RKO (cell line): ENCODE results near the gene ADRA2A.

Source experiments
- DNase-seq: peaks from one replicate; pipeline ENCODE4 v3.0.0-alpha.2; 2016; ENCODE audit warnings: low spot score

Gene ADRA2A

DNA sequence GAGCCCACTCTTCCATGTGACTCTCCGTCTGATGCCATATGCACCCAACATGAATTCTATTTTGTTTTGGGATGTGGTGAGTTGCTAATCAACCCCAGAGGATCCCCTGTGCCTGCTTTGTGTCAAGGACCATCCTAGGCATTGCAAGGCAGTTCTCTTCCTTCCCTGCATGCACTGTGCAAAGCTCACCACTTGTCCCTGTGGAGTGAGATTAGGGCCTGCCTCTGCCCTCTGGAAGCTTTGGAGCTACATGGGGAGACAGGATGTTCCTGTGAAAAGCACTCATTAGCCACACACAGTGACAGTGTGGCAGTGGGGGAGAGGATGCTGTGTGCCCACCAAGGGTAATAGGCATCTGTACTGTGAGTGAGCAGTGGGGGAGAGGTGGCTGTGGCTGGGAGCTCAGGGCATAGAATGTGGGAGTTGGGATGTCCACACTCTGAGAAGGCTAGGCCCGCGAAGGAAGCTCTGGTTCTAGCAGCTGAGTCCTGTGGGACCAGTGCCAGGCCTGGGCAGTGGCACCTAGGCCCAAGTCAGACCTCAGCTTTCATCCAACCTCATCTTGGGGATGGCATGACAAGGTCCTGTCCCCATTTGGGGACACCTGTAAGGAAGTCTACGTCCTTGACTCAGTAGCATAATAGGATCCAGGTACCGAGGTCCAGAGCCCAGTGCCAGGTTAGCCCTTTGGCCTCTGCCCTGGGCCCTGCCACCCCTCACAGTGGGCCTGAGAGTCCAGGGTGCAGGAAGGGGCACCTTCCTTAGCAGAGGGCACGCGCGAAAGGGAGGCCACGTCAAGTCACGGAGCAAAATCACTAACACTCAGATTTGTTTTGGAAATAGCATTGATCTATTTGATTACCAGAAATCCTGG, 6.6 kb downstream of the ADRA2A start:
- DNase-seq = no peak

DNA sequence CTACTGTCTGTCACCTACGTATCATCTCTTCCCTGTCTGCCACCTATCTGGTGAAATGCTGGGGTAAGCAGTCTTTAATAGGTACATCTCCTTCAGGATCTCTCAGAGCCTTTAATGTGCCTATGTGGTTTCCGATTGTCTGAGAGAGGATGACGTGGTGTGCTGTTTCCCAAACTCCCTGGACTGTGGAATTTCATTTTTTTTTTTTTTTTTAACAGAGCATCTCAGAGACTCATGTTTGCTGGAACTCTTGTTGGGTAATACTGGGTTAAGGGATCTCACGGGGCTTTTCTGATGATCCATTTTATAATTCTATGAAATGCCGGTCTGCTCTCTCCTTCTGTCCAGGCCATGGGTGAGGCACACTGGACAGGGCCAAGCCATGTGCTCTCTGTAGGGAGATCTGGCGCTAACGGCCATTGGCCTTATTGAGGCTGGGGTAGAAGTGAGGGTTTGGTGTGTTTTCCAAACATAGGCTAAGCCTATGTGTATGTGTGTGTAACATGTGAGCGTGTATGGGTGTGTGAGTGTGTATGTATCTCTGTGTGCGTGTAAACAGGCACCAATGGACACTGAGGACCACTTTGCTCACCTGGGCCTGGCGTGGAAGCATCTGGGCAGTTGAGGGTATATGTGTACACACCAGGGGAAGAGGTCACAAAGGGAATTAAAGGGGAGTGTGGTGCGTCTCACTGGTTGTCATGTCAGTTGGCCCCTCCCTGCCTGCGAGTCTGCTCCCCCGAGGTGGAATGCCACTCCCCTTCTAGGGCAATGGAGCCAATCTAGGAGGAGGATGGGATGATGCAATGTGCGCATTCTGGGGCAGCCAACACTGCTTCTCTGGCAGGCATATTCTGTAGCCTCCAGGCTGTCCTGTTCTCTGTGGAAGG, 7.8 kb downstream of the ADRA2A start:
- DNase-seq = no peak

DNA sequence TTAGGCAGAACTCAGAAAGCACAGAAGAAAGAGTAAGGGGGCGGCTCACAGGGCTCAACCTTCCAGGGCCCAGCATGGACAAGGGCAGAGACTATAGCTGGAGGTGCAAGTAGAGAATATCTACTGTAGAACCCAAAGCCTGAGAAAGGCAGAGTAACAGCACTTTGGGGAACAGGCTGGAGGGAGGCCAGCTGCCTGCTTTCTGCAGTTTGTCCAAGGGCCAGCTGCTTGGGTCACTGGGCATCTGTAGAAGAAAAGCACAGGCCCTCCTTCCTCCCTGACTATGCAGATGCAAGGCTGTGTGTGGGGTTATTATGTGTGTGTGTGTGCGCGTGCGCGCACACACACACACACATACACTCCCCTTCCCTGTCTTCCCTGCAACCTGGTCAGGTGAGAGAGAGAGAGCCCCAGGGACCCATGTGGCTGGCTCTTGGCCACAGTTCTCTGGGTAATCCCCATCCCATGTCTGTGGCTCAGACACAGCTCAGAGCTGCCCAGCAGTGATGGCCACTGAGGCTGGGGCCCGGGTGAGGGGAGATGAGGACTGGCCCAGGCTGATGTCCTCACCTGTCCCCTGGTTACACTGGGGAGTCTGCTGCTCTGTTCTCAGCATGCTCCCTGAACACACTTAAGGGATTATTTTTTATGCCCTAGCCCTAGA, 9.0 kb downstream of the ADRA2A start:
- DNase-seq = no peak

DNA sequence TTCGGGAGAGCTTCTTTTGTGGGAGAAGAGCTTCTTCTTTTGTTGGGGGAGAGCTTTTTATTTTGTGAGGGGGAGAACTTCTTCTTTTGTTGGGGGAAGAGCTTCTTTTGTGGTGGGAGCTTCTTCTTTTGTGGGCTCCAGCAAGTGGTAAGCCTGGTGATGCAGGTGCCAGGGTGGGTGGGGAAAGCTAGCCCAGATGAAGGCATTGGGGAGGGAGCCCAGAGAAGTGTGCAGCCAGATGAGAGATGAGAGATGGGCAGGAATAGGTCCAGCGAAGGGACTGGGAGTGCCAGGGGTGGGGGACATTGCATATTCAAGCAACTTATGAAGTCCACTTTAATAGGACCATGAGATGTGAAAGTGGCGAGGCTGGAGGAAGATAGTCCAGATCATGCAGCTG, 9.7 kb downstream of the ADRA2A start:
- no peak for DNase-seq

DNA sequence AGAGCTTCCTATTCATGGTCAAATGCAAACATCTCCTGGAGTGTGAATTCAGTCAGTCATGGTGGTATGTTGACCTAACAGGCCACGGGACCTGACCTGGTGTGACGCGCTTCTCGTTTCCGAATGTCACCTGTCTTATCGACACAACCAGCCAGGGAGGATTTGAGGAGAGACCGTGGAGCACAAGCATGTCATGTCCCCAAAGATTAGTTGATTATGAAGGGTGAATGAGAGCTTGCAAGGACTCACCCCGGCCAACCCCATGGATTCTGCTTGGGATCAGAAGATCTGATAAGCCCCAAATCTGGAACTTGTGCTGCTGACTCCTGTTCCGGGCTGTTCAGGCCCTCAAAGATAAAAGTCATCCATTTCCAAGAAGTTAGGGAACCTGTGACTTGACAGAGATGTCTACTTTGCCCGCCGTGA, 10.5 kb downstream of the ADRA2A start:
- DNase-seq = no peak

DNA sequence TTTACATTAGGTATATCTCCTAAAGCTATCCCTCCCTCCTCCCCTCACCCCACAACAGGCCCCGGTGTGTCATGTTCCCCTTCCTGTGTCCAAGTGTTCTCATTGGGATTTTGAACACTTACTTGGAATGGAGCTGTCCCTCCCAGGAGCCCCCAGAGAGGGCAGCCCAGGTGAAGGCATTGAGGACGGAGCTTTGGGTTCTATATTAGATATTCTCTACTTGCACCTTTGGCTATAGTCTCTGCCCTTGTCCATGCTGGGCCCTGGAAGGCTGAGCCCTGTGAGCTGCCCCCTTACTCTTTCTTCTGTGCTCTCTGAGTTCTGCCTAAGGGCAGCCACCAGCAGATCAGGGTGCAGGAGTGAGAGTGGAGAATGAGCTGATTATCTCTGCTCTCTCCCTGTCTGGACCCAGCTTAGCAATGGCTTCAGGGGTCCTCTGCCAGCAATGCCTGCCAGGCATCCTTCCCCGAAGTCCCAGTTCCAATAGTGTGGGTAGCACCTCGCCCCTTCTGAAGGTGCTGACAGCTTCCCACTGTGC, 11.2 kb downstream of the ADRA2A start:
- DNase-seq = no peak

DNA sequence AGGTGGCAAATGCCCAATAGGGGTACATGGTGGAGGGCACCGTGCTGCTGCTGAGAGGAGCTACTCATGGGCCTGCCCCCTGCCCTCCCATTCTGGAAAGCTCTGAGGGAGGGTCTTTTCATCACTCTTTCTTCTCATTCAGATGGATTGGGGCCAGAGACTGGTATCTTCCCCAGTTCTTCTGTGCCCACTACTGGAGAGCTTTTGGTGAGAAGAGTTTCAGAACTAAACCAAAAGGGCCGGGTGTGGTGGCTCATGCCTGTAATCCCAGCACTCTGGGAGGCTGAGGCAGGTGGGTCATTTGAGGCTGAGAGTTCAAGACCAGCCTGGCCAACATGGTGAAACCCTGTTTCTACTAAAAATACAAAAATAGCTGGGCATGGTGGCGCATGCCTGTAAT, 12.5 kb downstream of the ADRA2A start:
- DNase-seq = no peak

DNA sequence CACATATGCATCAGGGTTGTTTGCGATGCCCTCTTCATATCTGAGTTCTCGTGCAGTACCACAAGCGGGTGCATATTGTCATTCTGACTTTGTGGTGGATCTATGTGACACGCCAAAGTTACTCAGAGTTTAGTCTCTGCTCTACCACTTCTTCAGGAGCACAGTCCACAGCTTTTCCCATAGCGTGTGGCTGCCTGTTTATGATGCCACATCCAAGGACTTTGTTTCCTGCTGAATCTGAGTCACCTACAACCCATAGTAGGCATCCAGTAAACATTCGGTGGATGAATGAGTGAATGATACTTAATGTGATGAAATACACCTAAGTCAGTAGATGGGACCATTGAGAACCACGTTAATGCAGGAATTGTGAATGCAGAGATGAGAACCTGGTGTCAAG, 15.0 kb downstream of the ADRA2A start:
- DNase-seq = no peak

DNA sequence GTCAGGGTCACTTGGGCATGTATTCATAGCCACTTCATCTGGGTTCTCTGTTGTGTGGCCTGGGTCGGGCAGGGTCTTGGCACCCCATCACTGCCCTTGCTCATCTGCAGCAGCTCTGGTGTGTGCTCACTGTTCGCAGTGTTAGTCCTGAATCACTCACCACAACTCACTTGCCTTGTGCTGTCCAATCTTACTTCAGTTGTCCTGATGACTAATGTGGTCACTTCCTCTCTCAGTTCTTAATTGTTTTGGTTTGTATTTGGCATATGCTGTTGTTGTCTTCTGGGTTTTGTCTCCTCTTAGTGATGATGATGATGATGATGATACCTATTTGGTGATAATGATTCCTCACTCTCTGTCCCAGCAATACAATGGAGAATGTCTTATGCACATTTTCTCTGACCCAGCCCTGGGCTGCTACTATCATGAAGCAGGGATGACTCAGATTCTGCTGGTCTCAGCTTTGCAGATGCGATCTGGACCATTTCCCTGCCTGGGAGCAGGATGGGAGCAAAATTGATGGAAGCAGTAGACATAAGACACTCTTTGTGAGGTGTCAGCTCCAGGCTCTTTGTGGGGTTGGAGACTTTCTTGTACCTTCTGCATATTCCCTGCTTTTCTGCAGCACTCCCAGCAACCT, 17.0 kb downstream of the ADRA2A start:
- peak; percentile 81 for DNase-seq

DNA sequence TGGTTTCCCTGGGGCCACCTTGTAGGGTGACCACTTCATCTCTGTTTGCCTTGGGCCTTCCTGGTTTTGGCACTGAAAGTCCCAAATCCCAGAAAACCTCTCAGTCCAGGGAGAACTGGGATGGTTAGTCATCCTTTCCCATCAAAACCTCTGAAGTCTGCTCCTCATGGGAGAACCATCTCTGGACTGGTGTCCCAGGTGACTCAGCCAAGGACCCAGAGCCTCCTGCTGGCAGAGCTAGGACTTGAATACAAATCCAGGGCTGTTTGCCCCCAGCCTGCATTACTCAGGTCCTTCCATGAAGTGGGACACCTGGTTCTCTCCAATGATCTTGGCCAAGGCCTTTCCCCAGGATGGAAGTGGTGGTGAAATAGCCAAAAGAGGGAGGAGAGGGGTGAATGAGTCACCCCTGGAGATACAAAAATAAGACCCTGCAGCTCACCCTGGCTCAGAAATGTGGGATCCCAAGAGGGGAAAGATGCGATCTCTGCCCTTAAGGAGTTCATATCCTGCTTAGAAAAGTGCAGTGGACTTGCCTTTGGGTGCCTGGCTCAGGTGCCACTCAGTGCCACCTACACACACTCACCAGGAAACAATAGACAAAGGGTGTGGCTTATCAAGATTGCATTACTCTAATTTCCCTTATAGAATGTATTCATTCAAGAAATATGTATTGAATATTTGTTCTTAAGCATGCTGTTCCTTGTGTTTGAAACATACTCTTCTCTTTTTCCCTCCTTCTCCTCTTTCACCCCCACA, 22.0 kb downstream of the ADRA2A start:
- DNase-seq = peak; percentile 11

DNA sequence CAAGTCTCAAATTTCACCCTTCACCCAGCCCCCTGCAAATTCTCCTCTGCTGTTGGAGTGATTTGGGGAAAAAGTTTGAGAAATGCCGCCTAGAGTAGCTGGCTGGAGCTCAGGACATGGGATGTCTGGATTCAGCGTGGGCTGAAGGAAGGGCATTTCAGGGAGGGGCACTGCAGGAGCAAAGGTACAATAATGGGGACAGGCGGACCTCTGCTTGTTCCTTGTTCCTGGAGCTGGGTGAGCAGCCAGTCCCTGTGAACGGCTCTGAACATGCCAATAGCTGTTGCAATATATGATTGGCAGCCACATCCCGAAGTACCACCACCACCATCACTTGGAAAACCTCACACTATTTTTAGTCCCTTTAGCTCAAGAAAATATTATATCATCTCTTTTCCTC, 23.4 kb downstream of the ADRA2A start:
- no peak for DNase-seq

DNA sequence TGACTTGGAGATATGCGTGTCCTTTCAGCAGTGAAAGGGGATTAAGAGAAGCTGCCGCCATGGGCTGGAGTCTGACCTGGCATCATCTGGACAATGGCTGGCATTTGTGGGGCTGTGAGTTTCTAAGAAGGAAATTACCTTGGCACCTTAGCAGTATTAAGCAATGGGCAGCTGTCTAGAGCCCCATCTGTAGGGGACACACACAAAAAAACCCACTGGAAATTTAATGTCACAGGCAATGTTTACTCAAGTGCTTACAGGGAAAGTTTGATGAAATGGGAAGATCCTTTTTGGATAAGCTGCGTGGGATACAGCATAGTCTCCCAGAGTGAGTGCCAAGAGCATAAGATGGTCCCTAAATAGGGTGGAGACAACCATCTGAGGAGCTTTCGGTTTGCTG, 25.0 kb downstream of the ADRA2A start:
- DNase-seq = no peak

DNA sequence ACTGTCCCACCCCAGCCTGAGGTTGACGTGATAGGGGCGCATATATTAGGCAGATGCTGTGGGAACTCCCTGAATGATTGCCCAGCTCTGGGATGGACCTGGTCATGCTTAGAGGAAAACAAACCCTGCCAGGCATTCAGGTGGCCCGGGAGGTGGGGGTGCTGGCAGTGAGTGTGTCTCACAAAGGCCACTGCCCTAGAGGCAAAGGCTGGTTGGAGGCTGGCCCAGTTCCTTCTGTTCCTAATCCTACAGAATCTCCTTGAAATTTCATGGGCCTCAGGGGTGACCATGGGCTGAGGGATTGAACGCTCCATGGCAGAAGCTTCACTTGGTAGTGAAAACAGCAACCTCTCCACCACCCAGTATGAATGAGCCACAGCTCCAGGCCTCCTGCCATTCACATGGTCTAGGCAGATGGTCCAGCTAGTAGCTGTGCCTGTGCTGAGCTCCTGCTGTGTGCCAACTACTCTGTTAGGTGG, 25.6 kb downstream of the ADRA2A start:
- DNase-seq = no peak

DNA sequence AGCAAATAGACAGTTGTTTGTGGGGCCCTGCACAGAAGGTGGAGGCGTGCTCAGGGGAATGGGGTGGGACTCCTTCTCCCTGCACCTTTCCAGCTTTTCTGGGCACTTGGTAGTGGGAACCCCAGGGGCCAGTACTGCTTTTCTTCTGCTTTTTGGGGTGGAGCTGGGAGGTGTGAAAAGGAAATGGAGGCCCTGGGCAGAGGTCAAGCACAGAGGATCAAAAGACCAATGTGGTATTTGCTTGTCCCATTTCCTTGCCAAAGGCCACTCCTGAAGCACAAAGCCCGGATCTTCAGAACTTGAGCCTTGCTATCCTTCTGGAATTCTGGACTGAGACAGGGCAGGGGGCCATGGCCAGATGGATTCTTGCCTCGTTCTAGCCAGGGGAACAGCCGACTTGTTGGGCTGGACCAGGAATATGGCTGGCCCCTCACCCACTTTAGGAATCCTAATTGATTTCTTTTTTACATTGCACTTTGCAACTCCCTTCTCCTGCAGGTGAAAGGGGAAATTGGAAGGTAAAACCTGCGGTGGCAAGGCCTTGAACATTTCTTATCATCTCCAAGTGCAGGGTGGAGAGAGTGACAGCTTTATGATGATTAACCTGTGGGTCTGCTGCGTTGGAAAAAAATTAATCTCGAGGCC, 26.5 kb downstream of the ADRA2A start:
- no peak for DNase-seq

DNA sequence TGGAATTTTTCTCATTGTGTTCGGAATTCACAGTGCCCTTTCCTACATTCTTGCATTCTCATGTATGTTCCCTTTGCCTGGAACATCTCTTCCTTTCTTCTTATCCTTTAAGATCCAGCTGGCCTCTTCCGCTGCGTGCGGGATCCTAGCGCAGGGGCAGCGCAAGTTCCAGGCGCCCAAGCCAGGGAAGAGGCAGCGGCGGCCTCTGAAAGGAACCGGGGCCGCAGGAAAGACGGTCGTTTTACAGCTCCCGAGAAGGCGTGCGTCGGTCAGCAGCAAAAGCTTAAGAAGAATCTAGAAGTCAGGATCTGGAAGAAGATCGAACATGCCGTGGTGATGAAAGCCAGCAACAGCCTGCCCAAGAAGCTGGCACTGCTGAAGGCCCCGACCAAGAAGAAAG, 28.0 kb downstream of the ADRA2A start:
- no peak for DNase-seq

DNA sequence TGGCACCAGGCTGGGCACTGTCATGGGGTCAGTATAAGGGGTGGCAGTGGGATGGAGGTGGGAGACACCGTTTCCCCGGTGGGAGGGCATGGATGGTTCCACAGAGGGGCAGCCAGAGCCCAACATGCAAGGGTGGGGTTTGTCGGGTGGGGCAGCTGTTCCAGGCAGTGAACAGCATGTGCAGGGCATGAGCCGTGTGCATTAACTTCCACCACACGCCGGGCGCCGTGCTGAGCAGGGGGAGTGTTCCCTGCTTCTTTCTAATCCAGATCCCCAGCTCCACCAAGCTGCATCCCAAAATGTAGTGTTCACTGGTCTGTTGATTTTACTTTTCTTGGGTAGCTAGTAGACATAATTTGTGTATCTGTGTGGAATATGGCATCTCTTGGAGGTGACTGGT, 29.3 kb downstream of the ADRA2A start:
- no peak for DNase-seq

DNA sequence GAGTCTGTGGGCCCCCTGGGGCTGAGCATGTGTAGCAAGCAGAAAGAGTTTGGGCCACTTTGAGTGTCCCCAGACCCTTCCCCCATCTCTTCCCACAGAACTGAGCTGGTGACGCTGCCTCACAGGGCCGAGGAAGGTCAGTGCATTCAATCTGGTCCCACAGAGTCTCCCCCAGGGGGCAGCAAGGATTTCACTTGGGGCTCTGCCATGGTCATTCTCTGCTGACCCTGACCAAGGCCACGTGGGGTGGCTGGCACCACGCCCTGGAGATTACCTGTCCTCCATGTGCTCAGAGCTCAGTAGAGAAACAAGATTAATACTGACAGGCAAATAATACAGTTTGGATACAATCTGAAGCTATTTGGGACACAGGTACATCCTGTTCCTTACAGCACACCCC, 30.2 kb downstream of the ADRA2A start:
- no peak for DNase-seq

DNA sequence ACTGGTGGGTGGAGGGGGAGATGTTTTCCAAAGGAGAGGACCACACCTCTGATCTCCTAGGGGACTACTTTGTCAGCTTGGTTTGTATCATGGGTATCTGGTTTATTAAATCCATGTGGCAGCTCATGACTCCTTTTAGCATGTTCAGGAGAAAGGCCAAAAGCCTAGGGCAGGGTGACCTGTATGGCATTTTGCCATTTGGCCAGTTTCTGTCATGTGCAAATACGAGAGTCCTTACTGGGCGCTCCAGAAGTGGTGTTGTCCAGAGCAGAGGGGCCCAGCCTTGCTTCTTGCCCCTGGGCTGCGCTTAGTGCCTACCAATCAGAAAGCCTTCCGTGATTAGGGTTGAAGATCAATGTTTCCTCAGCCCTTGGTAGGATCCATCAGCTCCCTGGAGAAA, 31.0 kb downstream of the ADRA2A start:
- no peak for DNase-seq

DNA sequence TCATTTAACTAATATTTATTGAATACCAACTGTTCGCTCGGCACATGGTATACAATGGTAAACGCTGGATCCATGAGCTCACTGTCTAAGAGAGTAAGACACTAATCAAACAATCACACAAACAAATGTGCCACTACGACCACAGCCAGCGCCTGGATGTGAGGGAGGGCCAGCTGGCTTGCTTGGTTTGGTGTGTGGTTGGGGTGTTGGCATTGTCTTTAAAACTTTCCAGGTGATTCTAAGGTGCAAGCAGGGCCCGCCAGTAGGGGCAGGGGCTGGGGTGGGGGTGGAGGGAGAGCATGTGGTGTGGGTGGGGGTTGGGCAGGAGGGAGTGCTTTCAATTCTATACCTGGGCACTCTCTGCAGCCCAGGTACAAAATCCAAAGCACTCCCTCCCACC, 31.6 kb downstream of the ADRA2A start:
- DNase-seq = no peak

DNA sequence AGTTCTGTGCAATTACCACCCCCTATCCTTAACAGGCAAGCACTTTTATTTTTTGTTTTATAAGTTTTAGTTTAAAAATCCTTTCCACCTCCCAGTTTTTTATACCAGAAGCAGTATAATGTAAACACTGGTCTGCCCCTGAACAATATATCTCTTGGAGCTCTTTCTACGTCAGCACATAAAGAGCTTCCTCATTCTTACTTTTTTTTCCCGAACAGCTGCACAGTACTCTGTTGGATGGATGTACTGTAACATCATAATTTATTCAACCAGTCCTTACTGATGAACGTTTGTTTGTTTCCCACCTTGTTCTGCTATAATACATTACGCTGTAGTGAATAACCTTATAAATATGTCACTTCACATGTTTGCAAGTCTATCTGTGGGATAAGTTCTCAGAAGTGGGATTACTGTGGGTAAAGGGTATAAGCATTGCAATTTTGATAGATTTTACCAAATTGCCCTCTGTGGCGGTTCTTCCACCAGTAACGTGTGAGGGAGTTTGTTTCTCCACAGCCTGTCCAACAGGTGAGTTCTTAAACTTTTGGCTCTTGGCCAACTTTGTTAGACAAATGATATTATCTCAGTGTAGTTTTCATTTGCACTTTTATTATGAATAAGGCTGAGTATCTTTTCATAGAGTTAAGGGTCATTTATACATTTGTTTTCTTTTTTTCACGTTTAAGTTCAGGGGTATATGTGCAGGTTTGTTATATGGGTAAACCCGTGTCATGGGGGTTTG, 32.8 kb downstream of the ADRA2A start:
- no peak for DNase-seq
